ENCODE measurements around the gene HTT.

GRCh38 chr4:3283916-3284315, 209.4 kb downstream of the HTT start:
- TF ChIP-seq EP300 (IDR thresholded peaks at IDR 0.05; ENCODE audit: borderline replicate concordance in 1 of 2, control insufficient read depth in 1 of 2, low read depth in 2 of 2, low read length in 2 of 2) (no peak), FOXM1 (IDR thresholded peaks at IDR 0.05; ENCODE audit: low read depth, low read length) (no peak), CTCF (IDR thresholded peaks at IDR 0.05 in 2 of 3, conservative IDR thresholded peaks at IDR 0.05 in 1 of 3; ENCODE audit: control insufficient read depth in 2 of 3, extremely low read depth in 1 of 3, insufficient read depth in 1 of 3, low read depth in 3 of 3, low read length in 3 of 3) (no peak), NFYB (IDR thresholded peaks at IDR 0.05; ENCODE audit: insufficient read depth, low read depth, low read length) (no peak), BRCA1 (IDR thresholded peaks at IDR 0.05; ENCODE audit: low read depth, low read length) (no peak), ZNF24 (IDR thresholded peaks at IDR 0.05) (no peak), CEBPZ (IDR thresholded peaks at IDR 0.05; ENCODE audit: low read depth, low read length) (no peak), SMC3 (IDR thresholded peaks at IDR 0.05; ENCODE audit: borderline replicate concordance, low read length) (no peak), NRF1 (conservative IDR thresholded peaks at IDR 0.05; ENCODE audit: low read depth, low read length) (no peak), FOXK2 (IDR thresholded peaks at IDR 0.05) (no peak), MYC (IDR thresholded peaks at IDR 0.05; ENCODE audit: insufficient read depth, insufficient read length, insufficient replicate concordance, low read length, severe bottlenecking) (no peak)

All from GM12878 (cell line).